Measurements from ENCODE around the gene MRGPRD. TPM values are rescaled to one million over a fixed set of nuclear protein-coding genes. Genes with fewer than 3 reads are reported as not detected.
A peak's percentile ranks its signal among the peaks of the same experiment; 100 is the strongest.

MRGPRD gene
- total and polyA plus RNA-seq, 2 experiments from 2014 or later: not detected

DNA sequence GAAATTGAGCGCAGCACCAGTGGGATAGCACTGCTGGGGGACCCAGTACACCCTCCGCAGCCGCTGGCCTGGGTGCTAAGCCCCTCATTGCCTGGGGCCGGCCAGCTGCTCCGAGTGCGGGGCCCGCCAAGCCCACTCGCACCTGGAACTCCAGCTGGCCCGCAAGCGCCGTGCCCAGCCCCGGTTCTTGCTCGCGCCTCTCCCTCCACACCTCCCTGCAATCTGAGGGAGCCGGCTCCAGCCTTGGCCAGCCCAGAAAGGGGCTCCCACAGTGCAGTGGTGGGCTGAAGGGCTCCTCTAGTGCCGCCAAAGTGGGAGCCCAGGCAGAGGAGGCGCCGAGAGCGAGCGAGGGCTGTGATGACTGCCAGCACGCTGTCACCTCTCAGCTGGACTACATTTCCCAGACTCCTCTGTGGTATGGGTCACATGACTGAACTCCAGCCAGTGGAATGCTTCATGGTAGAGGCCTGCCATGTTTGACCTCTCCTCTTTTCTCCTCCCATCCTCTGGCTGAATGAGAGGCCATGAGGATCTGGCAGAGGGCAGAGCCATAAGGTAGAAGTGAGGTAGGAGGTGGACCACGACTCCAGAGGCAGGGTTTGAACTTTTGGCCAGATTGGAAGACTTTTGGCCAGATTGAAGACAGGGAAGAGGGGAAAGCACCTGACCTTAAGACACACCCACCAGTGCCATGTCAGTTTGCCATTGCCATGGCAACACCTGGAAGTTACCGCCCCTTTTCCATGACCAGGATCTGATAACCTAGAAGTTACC is 6.2 kb downstream of the MRGPRD start:
- Histone ChIP-seq H3F3A (replicated peaks; ENCODE audit: low read depth) (no peaks in the 10 kb centered on the region), H3K9me2 (ENCODE audit: insufficient read depth) (0 out of 2 replicates have a peak, but pooled peaks cover 3% of the 10 kb centered on the region), H3K27ac (ENCODE audit: low read depth) (no peak overlapping the region), H3K4me1 (ENCODE audit: insufficient read depth) (no peaks in the 10 kb centered on the region), H3K36me3 (ENCODE audit: insufficient read depth) (no peaks in the 10 kb centered on the region), H3K79me2 (replicated peaks; ENCODE audit: insufficient read depth) (no peaks in the 10 kb centered on the region), H3K4me3 (no peak overlapping the region), H3K27me3 (ENCODE audit: insufficient read depth) (no peaks in the 10 kb centered on the region), H4K20me1 (replicated peaks; ENCODE audit: insufficient read depth) (no peaks in the 10 kb centered on the region), H2AFZ (peak overlapping the region; percentile 88; the same call in 1 of the 2 replicates), H3K4me2 (no peak overlapping the region)
- TF ChIP-seq CTCF (conservative IDR thresholded peaks at IDR 0.05; ENCODE audit: low read depth in 2 of 2) (no peak), POLR2AphosphoS5 (IDR thresholded peaks at IDR 0.05; ENCODE audit: low read depth) (no peak), ETS1 (IDR thresholded peaks at IDR 0.05) (no peak), STAT1 (IDR thresholded peaks at IDR 0.05; ENCODE audit: unreplicated experiment) (no peak), NANOG (IDR thresholded peaks at IDR 0.05; ENCODE audit: borderline replicate concordance) (no peak), CREB1 (CRISPR knock-in tag; IDR thresholded peaks at IDR 0.05; ENCODE audit: low read depth) (no peak), EZH2 (IDR thresholded peaks at IDR 0.05; ENCODE audit: low read depth, unreplicated experiment) (no peak), EZH2phosphoT487 (IDR thresholded peaks at IDR 0.05; ENCODE audit: unreplicated experiment) (no peak), JUNB (IDR thresholded peaks at IDR 0.05; ENCODE audit: unreplicated experiment) (no peak), ZNF462 (CRISPR knock-in tag; IDR thresholded peaks at IDR 0.05) (no peak), ZNF114 (CRISPR knock-in tag; IDR thresholded peaks at IDR 0.05) (no peak), REST (IDR thresholded peaks at IDR 0.05; ENCODE audit: unreplicated experiment) (no peak), ZNF331 (CRISPR knock-in tag; IDR thresholded peaks at IDR 0.05; ENCODE audit: low read depth) (no peak)
- H3K27me3 Mint-ChIP-seq (ENCODE audit: insufficient read depth, low read depth, poor library complexity): no peaks in the 10 kb centered on the region
- H3K4me3 Mint-ChIP-seq: no peak overlapping the region
- DNase-seq (ENCODE audit: low spot score) (peak; percentile 68), ATAC-seq (peak; percentile 88)
- peaks cover 6% of the 10 kb centered on the region for H3K9me3 Mint-ChIP-seq
- H3K4me1 Mint-ChIP-seq: peaks cover 6% of the 10 kb centered on the region; the same call in 2 of the 3 replicates
- peaks cover 3% of the 10 kb centered on the region; the same call in 2 of the 3 replicates for H3K36me3 Mint-ChIP-seq (ENCODE audit: low read depth)
- H3K27ac Mint-ChIP-seq: peak overlapping the region; percentile 78

All from GM23338 (cell line).